T47D (cell line): ENCODE data around the gene ANKRD11.
"Not testable (repeated sequence)": the region's sequence is repeated elsewhere in the genome, so short reads cannot be mapped to it uniquely, and the experiment has no call there.

Experiments used
- DNase-seq, 2 experiments: peaks; one replicate each; pipeline versions ENCODE4 v3.0.0 to v3.0.0-alpha.2; 2011 to 2012; ENCODE audit warnings: low read depth in 1 of 2, low spot score in 1 of 2
- JUND ChIP-seq: IDR thresholded peaks from 2 replicates; pipeline ENCODE4 v1.6.1; 2012; ENCODE audit warnings: low read depth
- in situ Hi-C: cut with HindIII; loops from 2 replicates; pipeline ENCODE4 v1.10.0; 2016; ENCODE audit warnings: low sequenced_read_pairs, low pct_unique_long_range_greater_than_20kb

ANKRD11 gene

DNA sequence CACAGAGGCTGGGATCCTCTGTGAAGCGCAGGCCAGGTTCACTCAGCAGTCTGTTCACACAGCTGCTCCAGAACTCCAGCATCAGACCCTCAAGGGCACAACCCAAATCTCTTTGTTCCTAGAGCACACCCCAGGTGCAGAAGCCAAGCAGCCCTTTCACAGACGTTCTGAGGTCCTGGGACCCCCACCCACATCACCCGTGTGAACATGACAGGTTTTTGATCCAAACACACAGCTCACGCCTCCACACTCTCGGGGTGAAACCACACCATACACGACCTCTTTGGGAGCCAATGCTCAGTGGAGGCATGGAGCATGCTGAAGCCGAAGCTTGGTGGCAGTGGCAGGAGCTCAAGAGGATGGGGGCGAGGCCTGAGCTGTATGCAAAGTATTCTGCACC lies 175.5 kb downstream of the ANKRD11 start:
- in situ Hi-C loops = no loop called here
- TF ChIP-seq JUND = no peak
- DNase-seq = no peak

DNA sequence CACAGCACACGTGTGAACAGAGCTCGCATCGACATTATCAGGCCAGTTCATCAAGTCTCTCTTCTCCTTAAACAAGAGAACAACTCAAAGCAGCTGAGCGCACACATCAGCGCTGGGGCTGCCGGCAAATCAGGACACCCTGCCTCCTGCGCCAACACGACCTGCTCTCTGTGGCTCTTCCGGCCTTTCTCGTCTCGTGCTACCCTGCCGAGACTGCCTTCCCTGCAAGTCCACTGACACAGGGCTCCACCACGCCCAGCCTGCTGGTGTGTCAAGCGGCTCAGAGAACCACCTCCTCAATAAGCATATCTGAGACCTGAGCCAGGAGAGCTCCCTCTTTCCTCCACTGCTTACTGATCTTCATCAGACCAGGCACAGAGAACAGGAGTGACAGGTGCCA lies 176.0 kb downstream of the ANKRD11 start:
- in situ Hi-C loops = no loop called here
- DNase-seq = peak; percentile 50 to 53
- no peak for TF ChIP-seq JUND

DNA sequence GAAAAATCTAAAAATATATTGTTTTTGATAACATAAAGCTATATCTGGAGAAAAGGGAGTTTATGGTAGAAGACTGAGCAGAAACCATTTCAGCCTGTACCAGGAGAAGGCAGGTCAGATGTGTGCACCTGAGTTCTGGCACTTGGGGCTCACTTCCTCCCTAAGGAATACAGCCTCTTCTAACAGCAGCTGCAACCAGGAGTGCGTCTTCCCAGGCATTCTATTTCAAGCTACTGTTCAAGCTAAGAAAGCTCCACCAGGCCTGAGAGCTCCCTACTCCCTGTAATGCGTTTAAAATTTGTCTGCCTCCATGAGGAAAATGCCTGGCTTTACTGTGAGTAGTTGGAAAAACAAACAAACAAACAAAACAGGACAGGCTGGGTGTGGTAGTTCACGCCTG lies 176.8 kb downstream of the ANKRD11 start:
- in situ Hi-C loops = no loop called here
- TF ChIP-seq JUND = no peak
- no peak for DNase-seq

DNA sequence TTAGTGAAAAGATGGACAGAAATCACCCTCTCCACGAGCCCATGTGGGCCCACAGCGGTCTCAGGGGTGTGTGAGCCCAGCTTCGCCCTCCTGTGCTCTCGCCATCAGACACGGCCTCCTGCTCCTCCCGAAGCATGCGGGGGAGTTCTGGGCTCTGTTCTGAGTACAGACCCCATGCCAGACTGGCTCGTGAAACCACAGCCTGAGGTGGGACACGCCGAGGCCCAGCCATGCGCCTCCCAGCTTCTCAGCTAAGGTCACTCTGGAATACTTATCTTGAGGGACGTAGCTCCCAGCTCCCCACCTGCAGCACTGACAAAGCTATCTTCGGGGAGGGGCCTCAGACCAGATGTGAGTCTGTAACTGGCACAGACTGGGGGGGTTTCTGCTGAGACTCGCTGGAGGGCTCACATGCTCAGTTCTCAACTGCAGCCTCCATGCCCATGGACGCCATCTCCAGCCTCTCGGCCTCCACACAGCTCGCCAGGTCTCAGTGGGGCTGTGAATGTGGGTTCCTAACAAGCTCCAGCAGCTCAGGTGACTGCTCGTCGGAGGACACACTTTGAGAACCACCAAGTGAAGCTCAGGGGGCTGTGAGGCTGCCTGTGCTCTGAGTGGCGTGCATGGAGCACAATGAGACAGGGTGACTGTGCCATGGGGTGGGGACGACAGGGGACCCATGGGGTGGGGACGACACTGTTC lies 177.6 kb downstream of the ANKRD11 start:
- no peak for TF ChIP-seq JUND
- DNase-seq = no peak
- in situ Hi-C loops = no loop called here

DNA sequence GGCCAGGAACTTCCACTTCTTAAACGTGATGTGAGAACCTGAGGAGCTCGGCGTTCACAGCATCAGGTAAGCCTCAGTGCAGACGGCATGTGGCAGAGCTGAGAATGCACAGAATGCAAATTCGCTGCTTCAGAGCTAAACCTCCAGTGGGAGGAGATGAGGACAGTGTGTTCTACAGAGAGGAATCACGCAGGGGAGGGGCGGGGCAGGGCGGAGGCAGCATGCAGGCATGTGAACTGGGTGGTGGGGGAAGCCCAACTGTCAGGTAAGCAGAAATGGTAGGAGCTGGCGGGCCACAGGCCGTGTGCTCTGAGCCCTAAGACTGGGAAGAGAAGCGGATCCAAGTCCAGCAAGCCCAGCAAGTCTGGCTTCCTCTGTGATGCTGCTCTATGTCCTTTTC lies 178.2 kb downstream of the ANKRD11 start:
- DNase-seq = no peak
- no peak for TF ChIP-seq JUND
- in situ Hi-C loops = no loop called here

DNA sequence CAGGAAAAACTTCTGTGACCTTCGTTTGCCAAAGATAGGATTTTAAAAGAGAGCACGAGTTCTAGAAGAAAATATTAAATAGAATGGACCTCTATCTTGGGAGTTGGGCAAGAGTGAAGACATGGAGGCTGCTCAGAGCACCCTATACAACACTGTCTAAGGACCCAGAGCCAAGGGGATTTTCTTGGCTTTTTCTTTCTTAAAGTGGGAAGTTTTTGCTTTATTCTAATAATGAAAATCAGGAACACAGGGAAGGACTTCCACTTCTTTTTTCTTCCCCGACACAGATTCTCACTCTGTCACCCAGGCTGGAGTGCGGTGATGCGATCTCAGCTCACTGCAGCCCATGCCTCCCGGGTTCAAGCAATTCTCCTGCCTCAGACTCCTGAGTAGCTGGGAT lies 178.7 kb downstream of the ANKRD11 start:
- TF ChIP-seq JUND = no peak
- DNase-seq = no peak
- in situ Hi-C loops = no loop called here

DNA sequence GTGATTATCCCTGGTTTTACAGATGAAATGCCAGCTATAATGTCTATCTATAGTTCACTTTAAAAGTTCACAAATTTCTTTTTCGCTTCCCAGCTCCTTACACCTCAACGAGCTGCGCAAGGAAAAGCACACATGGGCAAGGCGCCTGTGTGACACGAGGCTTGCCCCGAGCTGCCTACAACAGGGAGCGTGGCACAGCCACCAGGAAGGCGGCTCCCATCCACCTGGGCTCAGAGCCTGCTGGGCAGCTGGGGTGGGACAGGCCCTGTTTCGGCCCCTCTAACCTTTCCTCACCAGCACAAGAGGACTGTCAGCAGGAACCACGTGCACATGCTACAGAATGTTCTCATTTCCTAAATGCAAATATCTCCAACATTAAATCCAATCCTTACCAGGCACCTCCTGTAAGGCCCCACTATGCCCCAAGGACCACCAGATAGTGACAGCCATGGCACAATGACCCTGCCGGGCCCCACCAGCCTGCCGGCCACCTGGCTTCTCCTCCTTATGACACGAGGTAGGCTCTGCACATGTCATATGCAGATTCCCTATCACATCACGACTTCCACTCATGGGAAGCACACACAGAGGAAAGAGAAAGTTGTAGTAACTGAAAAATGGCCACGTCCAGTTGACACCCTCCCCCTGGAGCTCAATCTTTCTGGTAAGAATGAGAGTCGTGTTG lies 180.8 kb downstream of the ANKRD11 start:
- DNase-seq = no peak
- TF ChIP-seq JUND = no peak
- in situ Hi-C loops = no loop called here

DNA sequence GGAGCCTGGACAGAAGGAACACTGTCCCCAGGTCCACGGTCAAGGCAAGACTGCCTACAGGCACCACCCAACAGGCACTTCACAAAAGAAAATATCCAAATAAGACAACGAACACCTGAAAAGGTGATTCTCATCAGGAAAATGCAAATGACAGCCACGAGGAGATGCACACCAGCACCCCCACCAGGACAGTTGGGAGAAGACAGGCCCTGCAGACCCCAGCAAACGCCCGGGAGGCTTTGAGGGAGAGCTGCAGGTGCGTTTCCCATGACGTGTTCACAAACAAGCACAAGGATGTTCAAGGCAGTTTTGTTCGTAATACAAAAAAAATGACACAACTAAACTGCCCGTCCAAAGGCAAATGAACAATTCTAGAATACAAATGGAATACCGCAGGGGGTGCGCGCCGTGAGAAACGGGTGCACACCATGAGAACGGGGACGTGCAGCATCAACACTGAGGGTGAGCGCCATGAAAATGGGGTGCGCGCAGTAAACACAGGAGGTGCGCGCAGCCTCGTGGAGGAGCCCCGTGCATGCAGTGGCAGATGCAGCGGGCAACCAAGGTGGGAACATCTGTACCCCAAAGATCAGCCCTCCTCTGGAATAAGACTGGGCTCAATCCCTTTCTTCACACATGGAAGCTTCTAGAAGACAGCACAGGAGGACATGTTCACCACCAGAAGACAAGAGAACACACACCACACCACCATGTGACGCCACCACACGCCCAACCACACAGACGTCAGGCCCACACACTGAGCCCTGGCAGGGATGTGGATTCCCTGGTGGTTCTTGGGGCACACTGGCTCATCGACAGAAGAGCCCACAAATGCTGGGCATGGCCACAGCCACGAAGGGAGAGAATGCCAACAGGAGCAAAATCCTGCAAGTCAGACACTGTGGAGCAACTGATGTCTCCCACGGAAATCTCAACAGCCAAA lies 181.7 kb downstream of the ANKRD11 start:
- no peak for DNase-seq
- no peak for TF ChIP-seq JUND
- in situ Hi-C loops = no loop called here

DNA sequence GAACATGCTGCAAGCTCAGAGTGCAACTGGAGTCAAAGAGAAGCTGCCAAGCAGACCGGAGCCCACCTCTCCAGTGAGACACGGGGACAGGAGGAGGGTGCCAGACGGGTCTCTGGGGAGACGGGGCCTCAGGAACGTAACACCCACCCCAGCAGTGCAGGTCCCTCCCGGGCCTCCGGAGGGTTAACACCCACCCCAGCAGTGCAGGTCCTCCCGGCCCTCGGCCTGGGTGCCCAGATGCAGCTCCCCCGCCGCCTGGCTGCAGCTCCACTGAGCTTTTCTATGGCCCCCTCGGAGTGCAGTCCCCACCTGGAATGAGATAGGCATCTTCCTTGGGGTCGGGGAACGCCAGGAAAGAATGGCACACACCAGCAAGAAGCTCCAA lies 182.9 kb downstream of the ANKRD11 start:
- no peak for DNase-seq
- TF ChIP-seq JUND = no peak
- in situ Hi-C loops = no loop called here

DNA sequence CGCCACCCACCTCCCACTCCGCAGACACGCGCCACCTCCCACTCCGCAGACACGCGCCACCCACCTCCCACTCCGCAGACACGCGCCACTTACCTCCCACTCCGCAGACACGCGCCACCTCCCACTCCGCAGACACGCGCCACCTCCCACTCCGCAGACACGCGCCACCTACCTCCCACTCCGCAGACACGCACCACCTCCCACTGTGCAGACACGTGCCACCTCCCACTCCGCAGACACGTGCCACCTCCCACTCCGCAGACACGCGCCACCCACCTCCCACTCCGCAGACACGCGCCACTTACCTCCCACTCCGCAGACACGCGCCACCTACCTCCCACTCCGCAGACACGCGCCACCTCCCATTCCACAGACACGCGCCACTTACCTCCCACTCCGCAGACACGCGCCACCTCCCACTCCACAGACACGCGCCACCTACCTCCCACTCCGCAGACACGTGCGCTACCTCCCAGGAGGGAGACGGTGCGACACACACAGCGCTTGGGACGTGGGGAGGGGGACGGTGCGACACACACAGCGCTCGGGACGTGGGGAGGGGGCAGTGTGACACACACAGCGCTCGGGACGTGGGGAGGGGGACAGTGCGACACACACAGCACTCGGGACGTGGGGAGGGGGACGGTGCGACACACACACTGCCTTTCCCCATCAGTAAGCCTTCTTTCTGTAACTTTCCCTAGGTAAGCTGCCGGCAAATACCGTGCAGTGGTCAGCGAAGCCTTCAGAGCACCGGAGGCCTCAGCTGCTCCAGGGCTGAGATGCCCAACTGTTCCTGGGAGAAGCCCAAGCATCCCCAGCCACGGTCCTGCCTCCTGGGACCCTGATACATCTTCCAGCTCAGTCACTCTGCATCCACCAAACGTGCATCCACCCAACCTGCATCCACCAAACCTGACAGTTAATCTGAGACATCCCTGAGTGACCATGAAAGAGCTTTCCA lies 183.6 kb downstream of the ANKRD11 start:
- in situ Hi-C loops, DNase-seq: not testable (repeated sequence)

DNA sequence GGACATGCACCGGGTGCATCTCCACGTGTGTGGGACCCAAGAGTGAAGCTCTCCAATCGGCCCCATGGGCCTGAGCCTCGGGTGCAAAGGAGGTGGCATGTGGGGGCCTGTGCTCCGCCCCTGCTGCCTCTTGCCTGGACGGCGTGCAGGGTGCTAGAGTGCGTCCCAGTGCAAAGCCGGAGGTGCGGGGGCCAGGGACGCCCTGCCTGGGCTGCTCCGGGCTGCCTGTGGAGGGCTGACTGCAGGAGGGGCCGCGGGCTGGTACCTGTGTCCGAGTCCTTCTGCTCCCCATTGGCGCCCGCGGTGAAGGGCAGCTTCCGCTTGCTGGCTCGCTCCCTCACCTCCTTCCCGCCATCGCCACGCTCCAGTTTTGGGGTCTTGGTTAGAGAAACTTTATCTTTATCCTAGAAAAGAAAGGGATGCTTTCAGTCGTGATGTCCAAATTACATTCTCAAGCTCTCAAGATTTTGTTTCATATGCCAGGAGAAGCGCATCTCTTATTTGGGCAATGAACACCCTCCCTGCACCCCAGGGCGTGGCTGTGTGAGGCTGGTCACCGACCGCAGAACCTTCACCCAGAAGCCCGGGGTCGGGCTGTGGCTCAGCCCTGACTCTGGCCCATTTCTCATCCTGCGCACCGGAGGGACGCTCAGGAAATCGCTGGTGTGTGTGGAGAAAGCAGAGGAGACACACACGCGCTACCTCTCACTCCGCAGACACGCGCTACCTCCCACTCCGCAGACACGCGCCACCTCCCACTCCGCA lies 185.2 kb downstream of the ANKRD11 start:
- in situ Hi-C loops = no loop called here
- no peak for TF ChIP-seq JUND
- DNase-seq = no peak
